ENCODE data around the gene C13orf46. TPM values are rescaled to one million over a fixed set of nuclear protein-coding genes. Genes with fewer than 3 reads are reported as not detected.

Gene C13orf46
- polyA plus RNA-seq, 1 experiment = 0.65 TPM

DNA sequence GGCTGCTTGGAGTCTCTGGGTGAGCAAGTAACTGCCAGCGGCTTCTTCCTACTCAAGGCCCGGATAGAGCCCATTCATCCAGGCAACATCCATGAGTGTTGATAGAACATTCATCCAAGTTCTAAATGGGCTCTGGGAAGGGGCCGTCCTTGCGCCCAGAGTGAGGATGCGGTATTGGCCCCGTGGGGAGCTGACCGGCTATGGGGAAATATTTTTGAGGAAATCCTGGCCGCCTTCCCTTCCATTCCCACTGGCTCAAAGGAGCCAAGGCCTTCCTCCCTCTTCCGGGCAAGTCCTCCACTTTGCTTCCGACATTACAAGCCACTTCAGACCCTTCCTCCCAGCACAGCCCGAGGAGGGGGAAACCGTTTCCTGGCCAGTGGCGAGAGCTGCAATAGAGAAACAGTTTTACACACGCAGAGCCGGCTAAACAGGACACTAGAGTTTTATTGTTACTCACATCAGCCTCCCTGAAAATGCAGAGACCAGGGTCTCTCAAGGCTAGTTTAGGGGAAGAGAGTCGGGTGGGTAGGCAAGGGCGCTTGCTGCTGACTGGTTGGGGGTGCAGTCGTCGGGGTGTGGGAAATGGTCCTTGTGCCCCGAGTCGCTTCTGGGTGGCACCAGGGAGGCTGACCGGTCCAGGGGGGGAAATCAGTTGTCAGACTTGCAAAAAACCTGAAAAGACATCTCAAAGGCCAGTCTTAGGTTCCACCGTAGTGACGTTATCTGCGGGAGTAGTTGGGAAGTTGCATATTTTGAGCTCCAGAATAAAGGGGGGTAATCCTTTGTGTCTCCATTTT is 37.5 kb downstream of the C13orf46 start:
- no peak for DNase-seq (ENCODE audit: low read depth)
- CTCF ChIA-PET = interaction anchor here (0.8 kb wide), 1 partner anchor 11 kb away, joined by 3 read pairs; no protein-coding TSS in a partner anchor

DNA sequence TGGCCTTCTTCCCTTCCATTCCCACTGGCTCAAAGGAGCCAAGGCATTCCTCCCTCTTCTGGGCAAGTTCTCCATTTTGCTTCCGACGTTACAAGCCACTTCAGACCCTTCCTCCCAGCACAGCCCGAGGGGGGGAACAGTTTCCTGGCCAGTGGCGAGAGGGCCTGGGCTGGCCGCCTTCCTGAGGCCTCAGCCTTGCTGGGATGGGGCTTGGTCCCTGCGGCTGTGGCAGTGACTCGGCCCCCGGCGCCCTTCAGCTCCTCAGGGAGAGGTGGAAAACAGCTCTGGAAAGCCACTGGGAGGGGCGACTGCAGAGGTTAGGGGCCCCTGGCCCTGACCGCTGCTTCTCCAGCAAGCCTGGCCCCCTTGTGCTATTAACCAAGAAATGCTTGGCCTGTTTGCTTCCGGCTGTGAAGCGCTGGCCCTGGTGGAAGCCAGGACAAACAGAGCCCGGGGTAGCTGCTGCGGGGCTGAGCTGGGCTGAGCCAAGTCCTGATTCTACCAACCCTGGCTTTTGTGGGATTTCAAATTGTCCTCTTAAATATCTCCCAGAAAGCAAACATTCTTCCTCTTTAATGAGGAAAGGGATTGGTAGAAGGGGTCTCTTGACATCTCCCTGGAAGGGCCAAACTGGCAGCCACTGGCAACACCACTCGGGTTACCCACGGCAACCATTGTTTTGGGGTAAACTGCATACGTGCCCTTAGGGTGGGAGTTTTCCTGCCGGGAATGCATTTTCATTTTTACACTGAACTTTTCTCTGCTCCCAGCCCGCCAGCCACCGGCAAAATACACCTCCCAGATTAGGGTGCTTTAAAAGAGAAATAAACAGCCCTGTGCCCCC is 38.7 kb downstream of the C13orf46 start:
- Histone ChIP-seq H3K4me3 (ENCODE audit: low read depth, low read length) (no peak overlapping the region), H3K36me3 (ENCODE audit: control insufficient read depth, insufficient read depth, low read length) (no peaks in the 10 kb centered on the region), H3K27me3 (ENCODE audit: control insufficient read depth, insufficient read depth, low read length) (no peaks in the 10 kb centered on the region)
- TF ChIP-seq, protein P1, sequence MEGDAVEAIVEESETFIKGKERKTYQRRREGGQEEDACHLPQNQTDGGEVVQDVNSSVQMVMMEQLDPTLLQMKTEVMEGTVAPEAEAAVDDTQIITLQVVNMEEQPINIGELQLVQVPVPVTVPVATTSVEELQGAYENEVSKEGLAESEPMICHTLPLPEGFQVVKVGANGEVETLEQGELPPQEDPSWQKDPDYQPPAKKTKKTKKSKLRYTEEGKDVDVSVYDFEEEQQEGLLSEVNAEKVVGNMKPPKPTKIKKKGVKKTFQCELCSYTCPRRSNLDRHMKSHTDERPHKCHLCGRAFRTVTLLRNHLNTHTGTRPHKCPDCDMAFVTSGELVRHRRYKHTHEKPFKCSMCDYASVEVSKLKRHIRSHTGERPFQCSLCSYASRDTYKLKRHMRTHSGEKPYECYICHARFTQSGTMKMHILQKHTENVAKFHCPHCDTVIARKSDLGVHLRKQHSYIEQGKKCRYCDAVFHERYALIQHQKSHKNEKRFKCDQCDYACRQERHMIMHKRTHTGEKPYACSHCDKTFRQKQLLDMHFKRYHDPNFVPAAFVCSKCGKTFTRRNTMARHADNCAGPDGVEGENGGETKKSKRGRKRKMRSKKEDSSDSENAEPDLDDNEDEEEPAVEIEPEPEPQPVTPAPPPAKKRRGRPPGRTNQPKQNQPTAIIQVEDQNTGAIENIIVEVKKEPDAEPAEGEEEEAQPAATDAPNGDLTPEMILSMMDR (IDR thresholded peaks at IDR 0.05; ENCODE audit: insufficient read depth, low read depth, low read length) = no peak
- ChIA-PET POLR2A (no interaction called here), CTCF (no interaction called here)
- no peak for DNase-seq (ENCODE audit: low read depth)

More for the DNA sequence above, 37.5 kb downstream of the C13orf46 start:
- no peaks in the 10 kb centered on the region for H3K27me3 ChIP-seq (ENCODE audit: control insufficient read depth, insufficient read depth, low read length)
- no peaks in the 10 kb centered on the region for H3K36me3 ChIP-seq (ENCODE audit: control insufficient read depth, insufficient read depth, low read length)
- no peak overlapping the region for H3K4me3 ChIP-seq (ENCODE audit: low read depth, low read length)
- TF ChIP-seq, protein P1 (IDR thresholded peaks at IDR 0.05; ENCODE audit: insufficient read depth, low read depth, low read length) = no peak
- POLR2A ChIA-PET = no interaction called here

DNA sequence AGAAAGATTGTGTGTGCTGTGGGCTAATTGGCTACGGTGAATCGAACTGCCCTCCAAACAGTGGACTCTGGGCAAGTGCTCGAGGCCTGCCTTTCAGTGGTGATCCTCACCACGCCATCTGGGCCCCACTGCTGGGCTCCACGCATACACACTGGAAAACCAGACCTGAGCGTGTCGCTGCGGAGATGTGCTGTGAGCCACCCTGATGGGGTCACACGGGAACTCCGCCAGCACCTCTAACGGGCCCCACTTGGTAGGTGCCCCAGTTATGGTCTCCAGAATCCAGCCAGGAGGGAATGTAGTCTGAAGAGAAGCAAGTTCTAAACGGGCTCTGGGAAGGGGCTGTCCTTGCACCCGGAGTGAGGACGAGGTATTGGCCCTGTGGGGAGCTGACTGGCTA is 39.3 kb downstream of the C13orf46 start:
- CTCF ChIA-PET = interaction anchor here (1.4 kb wide), 1 partner anchor 120 kb away, joined by 4 read pairs; no protein-coding TSS in a partner anchor
- Histone ChIP-seq H3K27me3 (ENCODE audit: control insufficient read depth, insufficient read depth, low read length) (no peaks in the 10 kb centered on the region), H3K36me3 (ENCODE audit: control insufficient read depth, insufficient read depth, low read length) (no peaks in the 10 kb centered on the region), H3K4me3 (ENCODE audit: low read depth, low read length) (no peak overlapping the region)
- TF ChIP-seq, protein P1 (IDR thresholded peaks at IDR 0.05; ENCODE audit: insufficient read depth, low read depth, low read length) = no peak
- no peak for DNase-seq (ENCODE audit: low read depth)
- POLR2A ChIA-PET = no interaction called here

DNA sequence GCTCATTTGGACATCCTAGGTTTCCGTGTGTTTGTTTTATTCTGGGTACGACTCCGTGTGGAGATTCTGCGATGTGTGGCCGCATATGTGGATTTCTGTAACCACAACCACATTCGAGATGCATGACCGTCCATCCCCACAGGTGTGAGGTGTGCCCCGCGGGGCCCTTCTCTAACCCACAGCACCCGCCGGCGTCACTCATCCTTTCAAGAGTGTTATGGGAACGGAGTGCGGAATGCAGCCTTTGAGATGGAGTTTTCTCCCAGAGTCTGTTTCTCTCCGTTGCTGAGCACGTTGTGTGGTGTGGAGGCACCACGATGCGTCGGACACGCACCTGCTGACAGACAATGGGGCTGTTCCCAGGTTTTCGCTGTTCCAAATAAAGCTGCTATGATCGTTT is 40.0 kb downstream of the C13orf46 start:
- Histone ChIP-seq H3K27me3 (ENCODE audit: control insufficient read depth, insufficient read depth, low read length) (no peaks in the 10 kb centered on the region), H3K4me3 (ENCODE audit: low read depth, low read length) (no peak overlapping the region), H3K36me3 (ENCODE audit: control insufficient read depth, insufficient read depth, low read length) (no peaks in the 10 kb centered on the region)
- no peak for DNase-seq (ENCODE audit: low read depth)
- TF ChIP-seq, protein P1 (IDR thresholded peaks at IDR 0.05; ENCODE audit: insufficient read depth, low read depth, low read length) = no peak
- ChIA-PET POLR2A (no interaction called here), CTCF (interaction anchor here (1.4 to 1.5 kb wide), 2 partner anchors 9 to 120 kb away, joined by 4 to 5 read pairs; no protein-coding TSS in a partner anchor)
